Measurements from ENCODE around the gene CHD5.

The CHD5 gene

GRCh38 chr1:6211731-6212130 is 31.6 kb upstream of the CHD5 start:
- Histone ChIP-seq H3K4me1 (ENCODE audit: control insufficient read depth in 1 of 2, insufficient read depth in 1 of 2, low read depth in 1 of 2, low read length in 1 of 2) (peaks cover 10 to 13% of the 10 kb centered on the region in 2 experiments), H3K36me3 (no peaks in the 10 kb centered on the region), H3K4me3 (ENCODE audit: low read depth in 1 of 2, low read length in 1 of 2) (no peak overlapping the region), H3K27me3 (peaks cover 73% of the 10 kb centered on the region), H3K27ac (no peak overlapping the region), H3K9me3 (no peaks in the 10 kb centered on the region)
- no peak for TF ChIP-seq CTCF (IDR thresholded peaks at IDR 0.05)

GRCh38 chr1:6210591-6211355 is 30.7 kb upstream of the CHD5 start:
- Histone ChIP-seq H3K27me3 (peaks cover 83% of the 10 kb centered on the region), H3K9me3 (no peaks in the 10 kb centered on the region), H3K36me3 (no peaks in the 10 kb centered on the region), H3K27ac (no peak overlapping the region), H3K4me3 (ENCODE audit: low read depth in 1 of 2, low read length in 1 of 2) (no peak overlapping the region), H3K4me1 (ENCODE audit: control insufficient read depth in 1 of 2, insufficient read depth in 1 of 2, low read depth in 1 of 2, low read length in 1 of 2) (peaks cover 16 to 22% of the 10 kb centered on the region in 2 experiments)
- no peak for TF ChIP-seq CTCF (IDR thresholded peaks at IDR 0.05)

DNA sequence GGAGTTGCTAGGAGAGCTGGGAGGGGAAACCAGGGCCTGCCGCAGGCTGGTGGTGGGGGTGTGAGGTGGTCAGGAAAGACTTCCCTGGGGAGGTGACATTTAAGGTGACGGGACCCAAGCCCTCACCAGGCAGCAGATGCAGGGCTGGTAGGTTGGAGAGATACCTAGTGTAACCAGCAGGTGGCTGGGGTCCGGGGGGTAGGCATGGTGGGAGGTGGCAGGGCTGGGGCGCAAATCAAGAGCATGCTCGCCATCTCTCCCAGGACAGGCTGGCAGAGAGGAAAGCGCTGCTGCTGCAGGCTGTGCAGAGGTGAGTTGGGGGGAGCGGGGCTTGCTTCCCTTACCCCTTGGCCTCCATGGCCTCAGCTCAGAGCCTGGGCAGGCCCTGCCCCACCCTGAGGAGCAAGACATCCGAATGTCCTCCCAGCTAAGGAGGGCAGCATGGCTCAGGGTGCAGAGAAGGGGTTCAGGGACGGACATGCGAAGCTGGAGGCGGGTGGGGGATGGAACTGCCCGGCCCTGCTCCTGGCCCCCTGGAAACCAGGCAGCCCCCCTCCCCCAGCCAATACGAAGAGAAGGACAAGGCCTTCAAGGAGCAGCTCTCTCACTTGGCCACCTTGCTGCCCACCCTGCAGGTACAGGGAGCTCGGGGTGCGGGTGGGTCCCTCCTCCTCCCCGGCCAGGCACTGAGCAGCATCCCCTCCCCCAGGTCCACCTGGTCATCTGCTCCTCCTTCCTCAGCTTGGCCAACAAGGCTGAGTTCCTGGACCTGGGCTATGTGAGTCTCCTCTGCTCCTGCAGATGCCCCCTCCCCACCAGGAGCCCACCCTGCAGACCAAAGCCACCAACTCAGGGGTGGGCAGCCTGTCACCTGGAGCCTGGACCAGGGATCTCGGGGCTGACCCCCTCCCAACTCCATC is 29.8 kb upstream of the CHD5 start:
- no peak for TF ChIP-seq CTCF (IDR thresholded peaks at IDR 0.05)
- H3K4me1 ChIP-seq (ENCODE audit: control insufficient read depth in 1 of 2, insufficient read depth in 1 of 2, low read depth in 1 of 2, low read length in 1 of 2): peaks cover 25 to 31% of the 10 kb centered on the region in 2 experiments
- no peaks in the 10 kb centered on the region for H3K9me3 ChIP-seq
- H3K27me3 ChIP-seq: peaks cover 92% of the 10 kb centered on the region
- H3K27ac ChIP-seq: no peak overlapping the region
- no peaks in the 10 kb centered on the region for H3K36me3 ChIP-seq
- H3K4me3 ChIP-seq (ENCODE audit: low read depth in 1 of 2, low read length in 1 of 2): peak overlapping the region in 1 of 2 experiments; percentile 36

DNA sequence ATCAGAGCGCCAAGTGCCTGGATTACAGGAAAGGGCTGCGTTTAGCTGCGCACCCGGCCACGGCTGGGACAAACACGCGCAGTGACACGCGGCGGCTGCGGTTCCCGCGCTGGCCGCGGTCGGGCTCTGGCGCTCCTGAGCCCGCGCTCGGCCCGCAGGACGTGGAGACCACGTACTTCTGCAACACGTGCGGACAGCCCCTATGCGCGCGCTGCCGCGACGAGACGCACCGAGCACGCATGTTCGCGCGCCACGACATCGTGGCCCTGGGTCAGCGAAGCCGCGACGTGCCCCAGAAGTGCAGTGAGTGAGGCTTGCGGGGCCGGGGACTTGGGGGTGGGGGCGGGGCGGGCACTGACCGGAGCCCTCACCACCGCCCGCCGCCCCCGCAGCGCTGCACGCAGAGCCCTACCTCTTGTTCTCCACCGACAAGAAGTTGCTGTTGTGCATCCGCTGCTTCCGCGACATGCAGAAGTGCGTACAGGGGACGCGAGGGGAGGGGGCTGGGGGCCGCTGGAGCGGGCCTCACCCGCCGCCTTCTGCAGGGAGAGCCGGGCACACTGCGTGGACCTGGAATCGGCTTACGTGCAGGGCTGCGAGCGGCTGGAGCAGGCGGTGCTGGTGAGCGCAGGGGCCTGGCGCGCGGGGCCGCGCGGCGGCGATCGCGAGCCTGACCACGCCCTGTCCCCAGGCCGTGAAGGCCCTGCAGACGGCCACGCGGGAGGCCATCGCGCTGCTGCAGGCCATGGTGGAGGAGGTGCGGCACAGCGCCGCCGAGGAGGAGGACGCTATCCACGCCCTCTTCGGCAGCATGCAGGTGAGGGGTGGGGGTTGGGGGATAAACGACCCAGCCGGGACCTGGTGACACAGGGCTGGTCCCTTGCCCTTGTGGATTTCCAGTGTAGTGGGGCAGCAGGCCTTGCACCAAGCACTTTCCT is 28.9 kb upstream of the CHD5 start:
- Histone ChIP-seq H3K4me3 (ENCODE audit: low read depth in 1 of 2, low read length in 1 of 2) (peak overlapping the region in 1 of 2 experiments; percentile 36), H3K36me3 (no peaks in the 10 kb centered on the region), H3K9me3 (no peaks in the 10 kb centered on the region), H3K4me1 (ENCODE audit: control insufficient read depth in 1 of 2, insufficient read depth in 1 of 2, low read depth in 1 of 2, low read length in 1 of 2) (peaks cover 26 to 34% of the 10 kb centered on the region in 2 experiments), H3K27ac (no peak overlapping the region), H3K27me3 (peaks cover 99% of the 10 kb centered on the region)
- TF ChIP-seq CTCF (IDR thresholded peaks at IDR 0.05): peak; percentile 6

- H3K36me3 ChIP-seq: no peaks in the 10 kb centered on the region
- H3K4me3 ChIP-seq (ENCODE audit: low read depth in 1 of 2, low read length in 1 of 2): no peak overlapping the region
- H3K9me3 ChIP-seq: no peaks in the 10 kb centered on the region
- H3K27me3 ChIP-seq: peaks cover 100% of the 10 kb centered on the region
- no peak overlapping the region for H3K27ac ChIP-seq
- TF ChIP-seq CTCF (IDR thresholded peaks at IDR 0.05): no peak
- H3K4me1 ChIP-seq (ENCODE audit: control insufficient read depth in 1 of 2, insufficient read depth in 1 of 2, low read depth in 1 of 2, low read length in 1 of 2): peaks cover 26 to 34% of the 10 kb centered on the region in 2 experiments
Observed at GRCh38 chr1:6207921-6208320, 27.8 kb upstream of the CHD5 start.
